Measurements from ENCODE around the gene DPH1. TPM values are rescaled to one million over a fixed set of nuclear protein-coding genes. Genes with fewer than 3 reads are reported as not detected.

The DPH1 gene
- total RNA-seq, 1 donor from 2014 or later, result 35.1 TPM

DNA sequence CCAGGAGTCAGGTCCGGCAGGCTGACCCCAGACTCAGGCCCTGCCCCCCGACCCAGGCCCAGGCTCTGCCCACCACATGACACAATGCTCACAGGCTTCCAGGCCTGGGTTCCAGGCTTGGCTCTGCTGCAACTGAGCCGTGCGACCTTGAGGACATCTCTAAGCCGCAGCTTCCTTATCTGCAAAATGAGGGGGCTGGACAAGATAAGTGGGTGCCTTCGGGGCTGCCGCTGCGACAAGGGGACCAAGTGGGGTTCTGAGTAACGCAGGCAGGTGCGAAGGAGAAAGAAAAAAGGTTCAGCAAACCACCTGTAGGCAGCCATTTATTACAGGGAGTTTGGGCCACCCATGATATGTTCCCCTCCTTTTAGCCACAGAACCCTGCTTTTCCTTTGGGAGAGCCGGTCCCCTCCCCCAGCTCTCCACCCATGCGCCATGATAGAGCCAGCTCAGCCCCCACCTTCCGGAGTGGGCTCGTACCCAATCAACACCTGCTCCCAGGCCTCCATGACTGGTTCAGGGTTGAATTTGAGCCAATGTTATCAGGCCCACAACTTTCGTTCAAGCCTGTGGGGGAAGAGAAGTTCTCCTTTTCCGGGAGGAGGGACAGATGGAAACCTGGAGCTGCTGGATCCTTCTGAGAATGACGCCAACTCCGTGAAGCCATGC lies 43.0 kb upstream of the DPH1 start:
- TF ChIP-seq, protein P1, sequence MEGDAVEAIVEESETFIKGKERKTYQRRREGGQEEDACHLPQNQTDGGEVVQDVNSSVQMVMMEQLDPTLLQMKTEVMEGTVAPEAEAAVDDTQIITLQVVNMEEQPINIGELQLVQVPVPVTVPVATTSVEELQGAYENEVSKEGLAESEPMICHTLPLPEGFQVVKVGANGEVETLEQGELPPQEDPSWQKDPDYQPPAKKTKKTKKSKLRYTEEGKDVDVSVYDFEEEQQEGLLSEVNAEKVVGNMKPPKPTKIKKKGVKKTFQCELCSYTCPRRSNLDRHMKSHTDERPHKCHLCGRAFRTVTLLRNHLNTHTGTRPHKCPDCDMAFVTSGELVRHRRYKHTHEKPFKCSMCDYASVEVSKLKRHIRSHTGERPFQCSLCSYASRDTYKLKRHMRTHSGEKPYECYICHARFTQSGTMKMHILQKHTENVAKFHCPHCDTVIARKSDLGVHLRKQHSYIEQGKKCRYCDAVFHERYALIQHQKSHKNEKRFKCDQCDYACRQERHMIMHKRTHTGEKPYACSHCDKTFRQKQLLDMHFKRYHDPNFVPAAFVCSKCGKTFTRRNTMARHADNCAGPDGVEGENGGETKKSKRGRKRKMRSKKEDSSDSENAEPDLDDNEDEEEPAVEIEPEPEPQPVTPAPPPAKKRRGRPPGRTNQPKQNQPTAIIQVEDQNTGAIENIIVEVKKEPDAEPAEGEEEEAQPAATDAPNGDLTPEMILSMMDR (conservative IDR thresholded peaks at IDR 0.05), result no peak
- Mint-ChIP-seq H3K4me3 (no peak overlapping the region), H3K9me3 (no peaks in the 10 kb centered on the region), H3K27ac (ENCODE audit: unreplicated experiment) (no peak overlapping the region), H3K4me1 (peaks cover 12% of the 10 kb centered on the region), H3K36me3 (ENCODE audit: low read depth) (no peaks in the 10 kb centered on the region), H3K27me3 (ENCODE audit: low read depth) (peaks cover 16% of the 10 kb centered on the region)
- DNase-seq (ENCODE audit: low read depth, low spot score), result no peak

DNA sequence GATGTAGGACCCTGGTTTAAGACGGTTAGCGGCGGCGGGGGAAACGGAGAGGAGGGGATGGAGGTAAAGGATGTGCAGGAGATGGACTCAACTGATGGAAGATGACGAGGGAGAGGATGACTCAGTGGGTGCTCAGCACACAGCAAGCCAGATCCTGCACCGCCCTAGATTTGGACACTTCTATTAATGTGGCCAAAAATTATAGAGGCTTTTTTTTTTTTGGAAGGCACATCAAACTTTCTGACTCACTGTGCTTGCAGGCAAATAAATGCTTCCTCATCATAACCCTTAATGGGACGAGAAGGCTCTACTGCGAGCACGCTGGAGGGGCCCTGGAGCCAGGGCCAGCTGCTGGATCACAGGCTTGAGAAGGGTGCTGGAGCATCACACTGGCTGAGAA lies 40.8 kb upstream of the DPH1 start:
- TF ChIP-seq, protein P1 (conservative IDR thresholded peaks at IDR 0.05), result no peak
- peaks cover 9% of the 10 kb centered on the region for H3K27me3 Mint-ChIP-seq (ENCODE audit: low read depth)
- no peak for DNase-seq (ENCODE audit: low read depth, low spot score)
- no peaks in the 10 kb centered on the region for H3K9me3 Mint-ChIP-seq
- peaks cover 11% of the 10 kb centered on the region for H3K4me1 Mint-ChIP-seq
- no peak overlapping the region for H3K27ac Mint-ChIP-seq (ENCODE audit: unreplicated experiment)
- H3K4me3 Mint-ChIP-seq, result no peak overlapping the region
- no peaks in the 10 kb centered on the region for H3K36me3 Mint-ChIP-seq (ENCODE audit: low read depth)

- Mint-ChIP-seq H3K27me3 (ENCODE audit: low read depth) (peaks cover 11% of the 10 kb centered on the region), H3K27ac (ENCODE audit: unreplicated experiment) (no peak overlapping the region), H3K4me3 (no peak overlapping the region), H3K36me3 (ENCODE audit: low read depth) (no peaks in the 10 kb centered on the region), H3K9me3 (no peaks in the 10 kb centered on the region), H3K4me1 (peaks cover 34% of the 10 kb centered on the region)
- TF ChIP-seq, protein P1 (conservative IDR thresholded peaks at IDR 0.05), result no peak
- no peak for DNase-seq (ENCODE audit: low read depth, low spot score)
These were observed 37.4 kb upstream of the DPH1 start for GRCh38 chr17:1992541-1992940.

DNA sequence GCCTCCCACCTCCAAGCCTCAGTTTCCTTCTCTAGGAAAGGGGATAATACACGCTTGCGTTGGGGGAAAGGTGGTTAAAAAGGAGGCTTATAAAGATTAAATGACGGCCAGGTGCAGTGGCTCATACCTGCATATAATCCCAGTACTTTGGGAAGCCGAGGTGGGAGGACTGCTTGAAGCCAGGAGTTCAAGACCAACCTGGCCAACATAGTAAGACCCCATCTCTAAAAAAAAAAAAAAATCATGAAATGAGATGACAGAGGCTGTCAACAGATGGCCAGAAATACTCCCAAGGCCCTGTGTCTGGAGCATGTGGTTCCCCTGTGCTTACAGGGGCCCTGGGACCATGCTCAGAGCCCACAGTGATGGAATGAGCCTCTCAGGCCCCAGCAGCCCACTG lies 35.2 kb upstream of the DPH1 start:
- no peaks in the 10 kb centered on the region for H3K9me3 Mint-ChIP-seq
- DNase-seq (ENCODE audit: low read depth, low spot score), result no peak
- H3K4me1 Mint-ChIP-seq, result peaks cover 45% of the 10 kb centered on the region
- H3K27me3 Mint-ChIP-seq (ENCODE audit: low read depth), result peaks cover 8% of the 10 kb centered on the region
- H3K36me3 Mint-ChIP-seq (ENCODE audit: low read depth), result no peaks in the 10 kb centered on the region
- TF ChIP-seq, protein P1 (conservative IDR thresholded peaks at IDR 0.05), result no peak
- no peak overlapping the region for H3K4me3 Mint-ChIP-seq
- no peak overlapping the region for H3K27ac Mint-ChIP-seq (ENCODE audit: unreplicated experiment)

GRCh38 chr17:1995321-1995892 lies 34.5 kb upstream of the DPH1 start:
- no peak overlapping the region for H3K4me3 Mint-ChIP-seq
- peaks cover 8% of the 10 kb centered on the region for H3K27me3 Mint-ChIP-seq (ENCODE audit: low read depth)

More at GRCh38 chr17:1995321-1995892, 34.5 kb upstream of the DPH1 start:
- Mint-ChIP-seq H3K4me1 (peaks cover 51% of the 10 kb centered on the region), H3K9me3 (no peaks in the 10 kb centered on the region), H3K36me3 (ENCODE audit: low read depth) (no peaks in the 10 kb centered on the region), H3K27ac (ENCODE audit: unreplicated experiment) (no peak overlapping the region)
- TF ChIP-seq, protein P1 (conservative IDR thresholded peaks at IDR 0.05), result no peak
- DNase-seq (ENCODE audit: low read depth, low spot score), result no peak
